ENCODE measurements around the gene NDUFV1.

- no peak for TF ChIP-seq POLR2A (IDR thresholded peaks at IDR 0.05)
- TF ChIP-seq POLR2AphosphoS5 (IDR thresholded peaks at IDR 0.05): no peak
- TF ChIP-seq CTCF (IDR thresholded peaks at IDR 0.05 in 8 of 11, conservative IDR thresholded peaks at IDR 0.05 in 3 of 11): no peak
These were observed 1.9 kb upstream of the NDUFV1 start for GRCh38 chr11:67604815-67605214.

Measured in spleen (tissue), 7 donors.